GM18858 (cell line): ENCODE results near the gene OVOL2.
"Not testable (repeated sequence)": the region's sequence is repeated elsewhere in the genome, so short reads cannot be mapped to it uniquely, and the experiment has no call there.

Experiments used
- ATAC-seq: cut with Tn5 transposase; IDR thresholded peaks from one replicate; pipeline ENCODE4 v1.9.1; 2021; ENCODE audit not compliant: unreplicated experiment

The OVOL2 gene

GRCh38 chr20:18058661-18059467 is 1.1 kb upstream of the OVOL2 start:
- ATAC-seq, result no peak

GRCh38 chr20:18057994-18058349 is 256 bp upstream of the OVOL2 start:
- ATAC-seq, result no peak

GRCh38 chr20:18056174-18057100 is 1.3 kb downstream of the OVOL2 start:
- no peak for ATAC-seq

- ATAC-seq, result no peak
These were observed 2.5 kb downstream of the OVOL2 start for GRCh38 chr20:18055261-18055660.

- ATAC-seq, result no peak
These were observed 4.9 kb downstream of the OVOL2 start for GRCh38 chr20:18052856-18053255.

GRCh38 chr20:18050628-18051027 is 7.1 kb downstream of the OVOL2 start:
- ATAC-seq, result no peak

GRCh38 chr20:18048176-18048575 is 9.5 kb downstream of the OVOL2 start:
- ATAC-seq, result no peak

GRCh38 chr20:18046535-18046934 is 11.2 kb downstream of the OVOL2 start:
- ATAC-seq, result no peak

GRCh38 chr20:18042229-18042628 is 15.5 kb downstream of the OVOL2 start:
- ATAC-seq, result no peak

GRCh38 chr20:18041462-18041861 is 16.3 kb downstream of the OVOL2 start:
- ATAC-seq, result no peak

GRCh38 chr20:18039063-18039462 is 18.7 kb downstream of the OVOL2 start:
- no peak for ATAC-seq

- ATAC-seq, result no peak
These were observed 23.7 kb downstream of the OVOL2 start for GRCh38 chr20:18034039-18034438.

- no peak for ATAC-seq
These were observed 24.5 kb downstream of the OVOL2 start for GRCh38 chr20:18032977-18033892.

- no peak for ATAC-seq
These were observed 25.7 kb downstream of the OVOL2 start for GRCh38 chr20:18031888-18032509.

- no peak for ATAC-seq
These were observed 26.7 kb downstream of the OVOL2 start for GRCh38 chr20:18031050-18031449.

GRCh38 chr20:18030020-18030419 is 27.7 kb downstream of the OVOL2 start:
- ATAC-seq, result no peak

- not testable (repeated sequence) for ATAC-seq
These were observed 30.7 kb downstream of the OVOL2 start for GRCh38 chr20:18027011-18027410.

- no peak for ATAC-seq
These were observed 33.0 kb downstream of the OVOL2 start for GRCh38 chr20:18024606-18025127.

GRCh38 chr20:18020931-18021330 is 36.8 kb downstream of the OVOL2 start:
- no peak for ATAC-seq

GRCh38 chr20:18019068-18019467 is 38.6 kb downstream of the OVOL2 start:
- ATAC-seq, result no peak
